Measurements from ENCODE around the gene ATOSB.
"Not testable (repeated sequence)": the region's sequence is repeated elsewhere in the genome, so short reads cannot be mapped to it uniquely, and the experiment has no call there.

ATOSB gene

GRCh38 chr9:35115680-35116538 is at the start of gene ATOSB:
Gene ATOSB (minus strand): TSS chr9:35115862. CDS start chr9:35108274, 7,588 bp downstream.
- DNase-seq, result peak; percentile 98

GRCh38 chr9:35164711-35165110 is 49.0 kb upstream of the ATOSB start:
- DNase-seq, result peak; percentile 72

- DNase-seq, result no peak
Observed at GRCh38 chr9:35163413-35163812, 47.8 kb upstream of the ATOSB start.

- DNase-seq, result no peak
Observed at GRCh38 chr9:35162605-35163315, 47.1 kb upstream of the ATOSB start.

- peak; percentile 97 for DNase-seq
Observed at GRCh38 chr9:35161713-35162604, 46.3 kb upstream of the ATOSB start, which contains the start of gene UNC13B. Gene UNC13B (plus strand): TSS chr9:35162009. CDS start chr9:35162284, 275 bp downstream.

- no peak for DNase-seq
Observed at GRCh38 chr9:35158501-35159280, 43.0 kb upstream of the ATOSB start.

- not testable (repeated sequence) for DNase-seq
Observed at GRCh38 chr9:35157836-35158235, 42.2 kb upstream of the ATOSB start.

- DNase-seq, result no peak
Observed at GRCh38 chr9:35156781-35157180, 41.1 kb upstream of the ATOSB start.

GRCh38 chr9:35152926-35153325 is 37.3 kb upstream of the ATOSB start:
- DNase-seq, result no peak

- not testable (repeated sequence) for DNase-seq
Observed at GRCh38 chr9:35147941-35148563, 32.4 kb upstream of the ATOSB start.

GRCh38 chr9:35142037-35142436 is 26.4 kb upstream of the ATOSB start:
- no peak for DNase-seq

- DNase-seq, result no peak
Observed at GRCh38 chr9:35140093-35140492, 24.4 kb upstream of the ATOSB start.

GRCh38 chr9:35136866-35137265 is 21.2 kb upstream of the ATOSB start:
- no peak for DNase-seq

GRCh38 chr9:35135988-35136387 is 20.3 kb upstream of the ATOSB start:
- no peak for DNase-seq

GRCh38 chr9:35134920-35135319 is 19.3 kb upstream of the ATOSB start:
- no peak for DNase-seq

- DNase-seq, result peak; percentile 95
Observed at GRCh38 chr9:35116898-35117551, 1.4 kb upstream of the ATOSB start.

- no peak for DNase-seq
Observed at GRCh38 chr9:35116539-35116897, 856 bp upstream of the ATOSB start.

- peak; percentile 60 for DNase-seq
Observed at GRCh38 chr9:35114840-35115628, 628 bp downstream of the ATOSB start.

GRCh38 chr9:35114113-35114839 is 1.4 kb downstream of the ATOSB start:
- DNase-seq, result peak; percentile 96

Measured in EL (cell line).